Activated naive CD4-positive, alpha-beta T cell treated with anti-CD3 and anti-CD28 coated beads for 36 hours (primary cell): ENCODE results near the gene ABCC4. TPM values are rescaled to one million over a fixed set of nuclear protein-coding genes. Genes with fewer than 3 reads are reported as not detected.
A peak's percentile ranks its signal among the peaks of the same experiment; 100 is the strongest.

Experiments used
- CTCF ChIA-PET: fragments of 350-600 bp; sonication (Branson Sonifier 250); formaldehyde crosslinking; loops from one replicate; lab custom pipeline; 2021; ENCODE audit warnings: antibody characterized with exemption; lab: Charles Lee
- DNase-seq: peaks from one replicate; pipeline ENCODE4 v3.0.0-alpha.2; 2020
- H3K27ac Mint-ChIP-seq: one replicate; pipeline ENCODE4 v1.8.0; 2021; ENCODE audit warnings: mild to moderate bottlenecking, mixed read lengths
- H3K27me3 Mint-ChIP-seq: one replicate; pipeline ENCODE4 v1.8.0; 2021; ENCODE audit warnings: low read depth, mixed read lengths
- H3K36me3 Mint-ChIP-seq: one replicate; pipeline ENCODE4 v1.8.0; 2021; ENCODE audit warnings: low read depth, mixed read lengths
- H3K4me1 Mint-ChIP-seq: one replicate; pipeline ENCODE4 v1.8.0; 2021; ENCODE audit warnings: low read depth, mixed read lengths
- H3K4me3 Mint-ChIP-seq: one replicate; pipeline ENCODE4 v1.8.0; 2021; ENCODE audit warnings: mild to moderate bottlenecking, moderate library complexity, mixed read lengths
- H3K9me3 Mint-ChIP-seq: one replicate; pipeline ENCODE4 v1.8.0; 2021; ENCODE audit warnings: mixed read lengths
- intact Hi-C: fragments of 100-400 bp; cut with micrococcal nuclease; formaldehyde crosslinking; loops from one replicate; pipeline ENCODE4 v1.15.1; 2023
- total RNA-seq, 2 experiments: library from RNA; stranded (reverse); gene quantifications; one replicate each; pipeline ENCODE4 v1.2.3, GENCODE V29; 2021

ABCC4 gene
- total RNA-seq, 2 experiments from 2014 or later, result 8.0 to 8.1 TPM

GRCh38 chr13:95073747-95074311 lies 227.4 kb downstream of the ABCC4 start:
- H3K27ac Mint-ChIP-seq, result no peak overlapping the region
- H3K36me3 Mint-ChIP-seq, result peaks cover 66% of the 10 kb centered on the region
- intact Hi-C loops, result no loop called here
- H3K4me1 Mint-ChIP-seq, result no peaks in the 10 kb centered on the region
- H3K9me3 Mint-ChIP-seq, result no peaks in the 10 kb centered on the region
- DNase-seq, result no peak
- no peaks in the 10 kb centered on the region for H3K27me3 Mint-ChIP-seq
- no peak overlapping the region for H3K4me3 Mint-ChIP-seq
- CTCF ChIA-PET, result no interaction called here

DNA sequence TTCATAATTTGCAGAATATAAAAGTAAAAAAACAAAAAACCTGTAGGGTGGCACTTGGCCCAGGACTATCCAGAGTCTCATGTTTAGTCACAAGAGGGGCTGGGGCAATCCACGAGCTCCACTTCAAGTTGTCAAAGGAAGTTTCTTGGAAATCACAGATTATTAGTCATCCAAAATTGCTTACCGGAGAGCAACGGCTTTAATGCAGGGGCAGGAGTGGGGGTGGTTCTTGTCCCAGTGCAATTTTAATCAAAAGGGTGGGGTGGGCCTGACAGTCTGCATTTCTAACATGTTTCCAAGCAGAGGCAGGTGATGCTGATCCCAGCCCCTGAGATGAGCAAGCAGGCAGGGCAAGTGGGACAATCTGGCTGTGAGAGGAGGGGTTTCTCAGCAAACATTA lies 233.9 kb downstream of the ABCC4 start:
- H3K27ac Mint-ChIP-seq, result no peak overlapping the region
- no peaks in the 10 kb centered on the region for H3K4me1 Mint-ChIP-seq
- H3K4me3 Mint-ChIP-seq, result no peak overlapping the region
- CTCF ChIA-PET, result no interaction called here
- peaks cover 50% of the 10 kb centered on the region for H3K36me3 Mint-ChIP-seq
- H3K27me3 Mint-ChIP-seq, result no peaks in the 10 kb centered on the region
- no peaks in the 10 kb centered on the region for H3K9me3 Mint-ChIP-seq
- intact Hi-C loops, result no loop called here
- DNase-seq, result no peak

GRCh38 chr13:95060014-95060519 lies 241.2 kb downstream of the ABCC4 start:
- no peak overlapping the region for H3K4me3 Mint-ChIP-seq
- no peak for DNase-seq

DNA sequence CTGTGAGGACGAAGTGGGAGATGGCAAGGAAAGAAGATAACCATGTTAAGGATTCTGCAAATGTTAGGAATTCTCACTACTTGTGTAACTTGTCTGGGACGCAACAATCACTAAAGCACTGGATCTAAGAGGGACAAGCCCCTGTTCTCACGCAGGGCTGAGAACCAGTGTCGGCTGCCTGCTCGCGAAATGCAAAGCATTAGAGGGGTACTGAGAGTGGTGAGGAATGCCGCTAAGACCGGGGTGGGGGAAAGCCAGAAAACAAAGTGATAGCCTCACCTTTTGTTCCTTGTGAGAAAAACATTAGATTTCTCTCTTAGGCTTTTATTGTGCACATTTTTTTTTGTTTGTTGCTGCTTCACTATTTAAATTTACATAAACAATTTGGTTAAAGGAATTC lies 241.9 kb downstream of the ABCC4 start:
- no peaks in the 10 kb centered on the region for H3K4me1 Mint-ChIP-seq
- no peaks in the 10 kb centered on the region for H3K27me3 Mint-ChIP-seq
- CTCF ChIA-PET, result no interaction called here
- no peak overlapping the region for H3K4me3 Mint-ChIP-seq
- H3K9me3 Mint-ChIP-seq, result no peaks in the 10 kb centered on the region
- peaks cover 15% of the 10 kb centered on the region for H3K36me3 Mint-ChIP-seq
- DNase-seq, result no peak
- intact Hi-C loops, result no loop called here
- no peak overlapping the region for H3K27ac Mint-ChIP-seq

More at GRCh38 chr13:95060014-95060519, 241.2 kb downstream of the ABCC4 start:
- Mint-ChIP-seq H3K27ac (no peak overlapping the region), H3K36me3 (peaks cover 12% of the 10 kb centered on the region), H3K27me3 (no peaks in the 10 kb centered on the region), H3K4me1 (no peaks in the 10 kb centered on the region), H3K9me3 (no peaks in the 10 kb centered on the region)
- intact Hi-C loops, result no loop called here
- CTCF ChIA-PET, result no interaction called here

- no peak for DNase-seq
- Mint-ChIP-seq H3K27me3 (no peaks in the 10 kb centered on the region), H3K36me3 (peaks cover 15% of the 10 kb centered on the region), H3K4me1 (no peaks in the 10 kb centered on the region), H3K9me3 (no peaks in the 10 kb centered on the region), H3K27ac (no peak overlapping the region), H3K4me3 (no peak overlapping the region)
- CTCF ChIA-PET, result no interaction called here
- intact Hi-C loops, result no loop called here
These were observed 242.6 kb downstream of the ABCC4 start for GRCh38 chr13:95058680-95059079.

- no peak for DNase-seq
- Mint-ChIP-seq H3K9me3 (no peaks in the 10 kb centered on the region), H3K27me3 (no peaks in the 10 kb centered on the region), H3K4me3 (no peak overlapping the region), H3K4me1 (peaks cover 1% of the 10 kb centered on the region), H3K27ac (no peak overlapping the region), H3K36me3 (peaks cover 16% of the 10 kb centered on the region)
- CTCF ChIA-PET, result interaction anchor here (0.7 kb wide), 1 partner anchor 368 kb away, joined by 8 read pairs; no protein-coding TSS in a partner anchor
- intact Hi-C loops, result no loop called here
These were observed 245.0 kb downstream of the ABCC4 start for GRCh38 chr13:95056266-95056665.

DNA sequence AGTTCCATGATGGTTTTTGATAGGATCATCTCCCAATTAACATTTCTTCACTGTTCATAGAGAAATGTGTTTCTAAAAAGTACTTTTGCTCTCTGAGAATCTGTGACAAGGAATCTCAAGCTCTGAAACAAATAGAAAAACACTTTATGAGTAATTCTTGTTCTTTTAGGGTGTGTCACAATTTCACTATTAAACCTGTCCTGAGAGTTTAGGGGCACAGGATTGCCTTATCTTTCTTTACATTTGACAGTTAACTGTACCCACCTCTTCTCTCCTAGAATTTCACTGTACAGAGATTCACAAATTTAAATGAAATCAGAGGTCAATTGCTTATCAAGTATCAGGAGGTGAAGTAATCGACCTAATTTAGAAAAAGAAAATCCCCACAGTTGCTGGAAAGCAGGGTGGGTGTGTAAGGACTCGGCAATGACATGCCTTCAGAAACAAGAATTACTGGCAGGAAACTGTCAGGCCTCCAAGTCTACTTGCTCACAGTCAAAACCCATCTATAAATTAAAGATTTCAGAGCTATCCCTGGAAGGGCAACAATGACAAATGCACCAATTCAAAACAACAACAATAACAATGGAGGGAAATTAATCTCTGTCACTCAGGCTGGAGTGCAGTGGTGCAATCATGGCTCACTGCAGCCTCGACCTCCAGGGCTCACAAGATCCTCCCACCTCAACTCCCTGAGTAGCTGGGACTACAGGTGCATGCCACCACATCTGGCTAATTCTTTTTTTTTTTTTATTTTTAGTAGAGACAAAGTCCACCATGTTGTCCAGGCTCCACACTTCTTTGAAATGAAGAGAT lies 250.2 kb downstream of the ABCC4 start:
- Mint-ChIP-seq H3K27me3 (no peaks in the 10 kb centered on the region), H3K4me1 (peaks cover 20% of the 10 kb centered on the region), H3K9me3 (no peaks in the 10 kb centered on the region), H3K4me3 (no peak overlapping the region), H3K36me3 (peaks cover 26% of the 10 kb centered on the region), H3K27ac (no peak overlapping the region)
- intact Hi-C loops, result loop anchor here (1.0 to 5.0 kb wide), 4 partner anchors 126 to 632 kb away; no protein-coding TSS in a partner anchor
- DNase-seq, result peak; percentile 16
- CTCF ChIA-PET, result interaction anchor here (0.6 kb wide), 1 partner anchor 185 kb away, joined by 3 read pairs; no protein-coding TSS in a partner anchor

GRCh38 chr13:95049772-95050171 lies 251.5 kb downstream of the ABCC4 start:
- Mint-ChIP-seq H3K36me3 (peaks cover 26% of the 10 kb centered on the region), H3K27ac (no peak overlapping the region), H3K27me3 (no peaks in the 10 kb centered on the region), H3K9me3 (no peaks in the 10 kb centered on the region), H3K4me1 (peaks cover 23% of the 10 kb centered on the region), H3K4me3 (no peak overlapping the region)
- DNase-seq, result no peak
- CTCF ChIA-PET, result no interaction called here
- intact Hi-C loops, result loop anchor here (1.0 to 5.0 kb wide), 4 partner anchors 127 to 631 kb away; no protein-coding TSS in a partner anchor

DNA sequence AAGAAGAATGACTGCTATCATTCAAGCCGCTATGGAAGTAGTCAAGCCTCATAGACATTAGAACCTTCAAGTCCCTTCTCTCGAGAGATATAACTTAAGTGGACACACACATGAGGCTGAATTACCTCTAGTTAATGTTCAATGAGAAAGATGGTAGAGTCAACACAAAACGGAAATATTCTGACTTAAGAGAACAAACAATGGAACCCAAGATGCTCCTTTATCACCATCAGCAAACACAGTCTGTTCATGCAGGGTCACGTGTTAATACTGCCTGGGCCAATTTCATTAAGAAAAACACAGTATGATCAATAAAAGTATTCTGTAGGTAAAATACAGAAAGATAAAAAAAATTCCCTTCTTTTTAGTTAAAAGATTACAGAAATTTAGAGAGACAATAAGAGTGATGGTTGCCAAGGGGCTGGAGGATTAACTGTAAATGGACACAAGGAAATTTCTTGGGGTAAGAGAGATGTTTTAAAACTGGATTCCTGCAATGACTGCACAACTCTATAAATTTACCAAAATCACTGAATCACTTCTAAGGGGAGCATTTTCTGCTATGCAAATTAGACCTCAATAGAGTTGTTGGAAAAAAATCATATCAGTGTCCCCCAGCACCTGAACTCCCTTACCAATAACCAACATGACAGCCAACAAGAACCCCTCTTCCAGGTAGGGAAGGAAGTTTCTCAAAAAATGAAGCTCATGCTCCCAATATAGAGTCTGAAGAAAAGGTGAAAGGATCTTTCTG lies 256.6 kb downstream of the ABCC4 start:
- Mint-ChIP-seq H3K4me3 (no peak overlapping the region), H3K4me1 (peaks cover 5% of the 10 kb centered on the region), H3K27ac (no peak overlapping the region), H3K36me3 (peaks cover 56% of the 10 kb centered on the region), H3K27me3 (no peaks in the 10 kb centered on the region), H3K9me3 (no peaks in the 10 kb centered on the region)
- CTCF ChIA-PET, result interaction anchor here (1.2 kb wide), 1 partner anchor 127 kb away, joined by 3 read pairs; no protein-coding TSS in a partner anchor
- no peak for DNase-seq
- intact Hi-C loops, result no loop called here

GRCh38 chr13:95039415-95039814 lies 261.8 kb downstream of the ABCC4 start:
- Mint-ChIP-seq H3K9me3 (no peaks in the 10 kb centered on the region), H3K27ac (no peak overlapping the region), H3K4me1 (peaks cover under 1% of the 10 kb centered on the region), H3K4me3 (no peak overlapping the region), H3K36me3 (peaks cover 56% of the 10 kb centered on the region), H3K27me3 (no peaks in the 10 kb centered on the region)
- CTCF ChIA-PET, result no interaction called here
- DNase-seq, result no peak
- intact Hi-C loops, result no loop called here

DNA sequence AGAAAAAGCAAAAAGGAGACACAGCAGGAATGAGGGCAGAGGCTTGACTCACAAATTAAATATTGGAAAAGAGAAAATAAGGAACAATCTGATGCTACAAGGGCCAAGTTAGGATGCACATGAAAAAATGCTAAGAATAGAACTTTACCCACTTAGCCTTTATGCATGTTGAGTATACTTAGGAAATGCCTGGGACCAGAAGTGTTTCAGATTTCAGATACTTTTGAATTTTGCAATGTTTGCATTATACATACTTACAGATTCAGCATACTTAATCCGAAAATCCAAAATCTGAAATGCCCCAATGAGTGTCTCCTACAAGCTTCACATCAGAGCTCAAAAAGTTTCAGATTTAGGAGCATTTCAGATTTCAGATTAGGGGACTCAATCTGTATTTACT lies 262.3 kb downstream of the ABCC4 start:
- Mint-ChIP-seq H3K27ac (no peak overlapping the region), H3K4me1 (peaks cover 5% of the 10 kb centered on the region), H3K36me3 (peaks cover 56% of the 10 kb centered on the region), H3K27me3 (no peaks in the 10 kb centered on the region), H3K4me3 (no peak overlapping the region), H3K9me3 (no peaks in the 10 kb centered on the region)
- CTCF ChIA-PET, result no interaction called here
- intact Hi-C loops, result no loop called here
- DNase-seq, result no peak
